GM19193 (cell line): ENCODE results near the gene LYSMD4.

Source experiments
- POLR2A ChIP-seq: IDR thresholded peaks from 4 replicates; pipeline ENCODE4 v1.6.1; 2011; ENCODE audit not compliant: insufficient read depth, insufficient read length; ENCODE audit errors: extremely low read depth

Gene LYSMD4

GRCh38 chr15:99717161-99718009, 15.9 kb downstream of the LYSMD4 start:
- TF ChIP-seq POLR2A, result no peak

- TF ChIP-seq POLR2A, result no peak
These were observed 16.6 kb downstream of the LYSMD4 start for GRCh38 chr15:99716540-99717095.

GRCh38 chr15:99712415-99712814, 20.8 kb downstream of the LYSMD4 start:
- TF ChIP-seq POLR2A, result no peak

GRCh38 chr15:99711625-99712024, 21.6 kb downstream of the LYSMD4 start:
- TF ChIP-seq POLR2A, result no peak

GRCh38 chr15:99709243-99709986, 23.8 kb downstream of the LYSMD4 start:
- no peak for TF ChIP-seq POLR2A

- TF ChIP-seq POLR2A, result no peak
These were observed 24.7 kb downstream of the LYSMD4 start for GRCh38 chr15:99708563-99708962.

- no peak for TF ChIP-seq POLR2A
These were observed 25.6 kb downstream of the LYSMD4 start for GRCh38 chr15:99707473-99708270.

- no peak for TF ChIP-seq POLR2A
These were observed 26.5 kb downstream of the LYSMD4 start for GRCh38 chr15:99706557-99707303.

GRCh38 chr15:99704444-99704838, 28.8 kb downstream of the LYSMD4 start:
- TF ChIP-seq POLR2A, result no peak

- no peak for TF ChIP-seq POLR2A
These were observed 29.4 kb downstream of the LYSMD4 start for GRCh38 chr15:99703603-99704443.

- TF ChIP-seq POLR2A, result no peak
These were observed 30.2 kb downstream of the LYSMD4 start for GRCh38 chr15:99702895-99703602.

- TF ChIP-seq POLR2A, result no peak
These were observed 37.1 kb downstream of the LYSMD4 start for GRCh38 chr15:99696096-99696495.

GRCh38 chr15:99692825-99693224, 40.4 kb downstream of the LYSMD4 start:
- TF ChIP-seq POLR2A, result no peak
